Stimulated activated CD8-positive, alpha-beta memory T cell treated with anti-CD3 and anti-CD28 coated beads, Interleukin-12 subunit alpha, Interleukin-12 subunit beta, amount 100 ng/mL, for 4 hours (primary cell): ENCODE measurements around the gene TDRD12.

ENCODE experiments used
- DNase-seq: peaks from one replicate; pipeline ENCODE4 v3.0.0-alpha.2; 2020; ENCODE audit warnings: low read depth

The TDRD12 gene, protein sequence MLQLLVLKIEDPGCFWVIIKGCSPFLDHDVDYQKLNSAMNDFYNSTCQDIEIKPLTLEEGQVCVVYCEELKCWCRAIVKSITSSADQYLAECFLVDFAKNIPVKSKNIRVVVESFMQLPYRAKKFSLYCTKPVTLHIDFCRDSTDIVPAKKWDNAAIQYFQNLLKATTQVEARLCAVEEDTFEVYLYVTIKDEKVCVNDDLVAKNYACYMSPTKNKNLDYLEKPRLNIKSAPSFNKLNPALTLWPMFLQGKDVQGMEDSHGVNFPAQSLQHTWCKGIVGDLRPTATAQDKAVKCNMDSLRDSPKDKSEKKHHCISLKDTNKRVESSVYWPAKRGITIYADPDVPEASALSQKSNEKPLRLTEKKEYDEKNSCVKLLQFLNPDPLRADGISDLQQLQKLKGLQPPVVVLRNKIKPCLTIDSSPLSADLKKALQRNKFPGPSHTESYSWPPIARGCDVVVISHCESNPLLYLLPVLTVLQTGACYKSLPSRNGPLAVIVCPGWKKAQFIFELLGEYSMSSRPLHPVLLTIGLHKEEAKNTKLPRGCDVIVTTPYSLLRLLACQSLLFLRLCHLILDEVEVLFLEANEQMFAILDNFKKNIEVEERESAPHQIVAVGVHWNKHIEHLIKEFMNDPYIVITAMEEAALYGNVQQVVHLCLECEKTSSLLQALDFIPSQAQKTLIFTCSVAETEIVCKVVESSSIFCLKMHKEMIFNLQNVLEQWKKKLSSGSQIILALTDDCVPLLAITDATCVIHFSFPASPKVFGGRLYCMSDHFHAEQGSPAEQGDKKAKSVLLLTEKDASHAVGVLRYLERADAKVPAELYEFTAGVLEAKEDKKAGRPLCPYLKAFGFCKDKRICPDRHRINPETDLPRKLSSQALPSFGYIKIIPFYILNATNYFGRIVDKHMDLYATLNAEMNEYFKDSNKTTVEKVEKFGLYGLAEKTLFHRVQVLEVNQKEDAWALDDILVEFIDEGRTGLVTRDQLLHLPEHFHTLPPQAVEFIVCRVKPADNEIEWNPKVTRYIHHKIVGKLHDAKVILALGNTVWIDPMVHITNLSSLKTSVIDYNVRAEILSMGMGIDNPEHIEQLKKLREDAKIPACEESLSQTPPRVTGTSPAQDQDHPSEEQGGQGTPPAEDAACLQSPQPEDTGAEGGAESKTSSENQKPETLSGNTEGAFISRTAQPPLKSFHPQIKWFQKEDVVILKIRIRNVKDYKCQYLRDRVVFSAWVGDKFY (N-terminal part only)

DNA sequence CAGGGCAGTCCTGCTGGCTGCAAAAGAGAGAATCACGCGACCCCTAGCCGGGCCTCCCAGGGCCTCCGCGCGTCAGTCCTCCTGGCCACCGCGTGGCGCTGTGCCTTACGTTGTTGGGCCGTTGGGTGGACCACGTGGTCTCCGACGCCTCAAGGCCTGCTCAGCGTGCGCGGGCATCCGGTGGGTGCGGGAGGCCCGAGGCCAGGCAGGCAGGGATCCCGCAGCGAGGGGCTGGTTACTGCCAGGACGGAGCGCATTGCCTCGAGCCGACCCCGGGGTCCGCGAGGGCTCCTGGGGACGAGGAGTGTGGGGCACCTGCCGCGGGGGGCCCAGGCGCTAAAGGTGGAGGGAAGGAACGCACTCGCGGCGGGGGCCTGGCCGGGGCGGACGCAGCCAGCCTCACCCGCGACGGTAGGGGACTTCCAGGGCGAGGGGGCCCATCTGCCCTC is at the start of gene TDRD12:
Gene TDRD12 (plus strand): TSS at position 157 of the 449 bp plus-strand sequence. CDS start 306 bp downstream, outside the sequence.
- DNase-seq: no peak

DNA sequence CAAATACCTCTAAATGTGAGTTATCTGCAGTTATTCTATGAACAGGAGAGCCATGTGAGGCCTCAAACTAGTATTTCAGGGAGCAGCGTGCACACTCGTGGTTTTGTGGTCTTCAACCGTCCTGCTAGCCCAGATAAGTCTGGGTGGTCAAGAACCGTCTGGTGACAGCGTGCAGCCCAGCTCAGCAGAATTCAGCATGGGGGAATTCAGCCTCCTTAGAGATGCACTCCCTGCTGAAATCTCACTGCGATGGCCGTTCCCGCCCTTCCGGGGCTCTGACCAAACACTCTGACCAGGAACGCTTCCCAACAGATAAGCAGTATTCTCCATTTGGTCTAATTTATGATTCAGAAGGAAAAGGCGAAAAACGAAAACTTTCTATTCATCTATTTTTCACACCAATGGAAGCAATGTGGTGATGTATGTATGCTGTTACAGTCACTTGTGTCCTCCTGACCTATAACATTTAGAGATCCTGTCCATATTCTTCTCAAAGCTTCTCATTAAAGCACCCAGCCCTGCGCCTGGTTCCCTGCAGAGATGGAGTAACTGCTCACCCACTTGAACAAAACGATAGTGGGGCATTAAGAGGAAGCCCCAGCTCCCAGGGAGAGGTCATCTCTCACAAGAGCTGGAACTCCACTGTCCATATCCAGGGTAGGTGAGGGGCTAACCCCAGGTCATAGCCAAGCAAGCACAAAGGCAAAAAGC is 47.5 kb upstream of the TDRD12 start:
- no peak for DNase-seq

DNA sequence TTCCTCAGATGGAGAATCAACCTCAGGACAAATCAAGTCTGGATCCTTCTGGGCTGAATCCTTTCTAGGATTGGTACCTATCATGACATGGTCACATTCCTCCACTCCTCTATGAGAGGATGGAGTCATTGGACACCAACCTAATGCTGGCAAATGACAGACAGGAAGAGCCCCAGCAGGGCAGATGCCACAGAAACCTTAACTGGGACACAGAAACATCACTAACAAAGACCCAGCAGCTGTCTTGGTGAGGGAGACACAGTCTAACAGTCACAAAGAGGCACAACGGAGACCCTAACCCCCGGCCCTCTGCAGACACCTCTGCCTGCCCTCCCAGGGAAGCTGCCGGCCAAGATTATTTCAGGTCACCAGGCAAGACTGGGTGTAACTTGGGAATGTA is 46.7 kb upstream of the TDRD12 start:
- no peak for DNase-seq

DNA sequence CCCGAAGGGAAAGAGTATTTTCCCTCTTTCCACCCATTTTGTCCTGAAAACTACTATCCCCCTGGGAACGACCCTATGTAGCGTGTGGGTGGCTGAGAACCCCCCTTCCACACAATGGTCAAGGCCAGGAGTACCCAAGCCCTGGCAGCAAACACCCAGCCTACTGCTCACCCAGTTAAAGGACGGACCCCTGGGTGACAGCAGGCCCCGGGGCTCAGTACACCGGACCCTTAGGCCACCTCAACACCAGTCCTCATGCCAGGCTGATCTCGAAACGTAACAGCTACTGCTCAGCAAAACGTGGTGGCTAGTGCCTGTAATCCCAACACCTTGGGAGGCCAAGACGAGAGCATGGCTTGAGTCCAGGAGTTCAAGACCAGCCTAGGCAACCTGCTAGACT is 46.0 kb upstream of the TDRD12 start:
- DNase-seq: no peak

DNA sequence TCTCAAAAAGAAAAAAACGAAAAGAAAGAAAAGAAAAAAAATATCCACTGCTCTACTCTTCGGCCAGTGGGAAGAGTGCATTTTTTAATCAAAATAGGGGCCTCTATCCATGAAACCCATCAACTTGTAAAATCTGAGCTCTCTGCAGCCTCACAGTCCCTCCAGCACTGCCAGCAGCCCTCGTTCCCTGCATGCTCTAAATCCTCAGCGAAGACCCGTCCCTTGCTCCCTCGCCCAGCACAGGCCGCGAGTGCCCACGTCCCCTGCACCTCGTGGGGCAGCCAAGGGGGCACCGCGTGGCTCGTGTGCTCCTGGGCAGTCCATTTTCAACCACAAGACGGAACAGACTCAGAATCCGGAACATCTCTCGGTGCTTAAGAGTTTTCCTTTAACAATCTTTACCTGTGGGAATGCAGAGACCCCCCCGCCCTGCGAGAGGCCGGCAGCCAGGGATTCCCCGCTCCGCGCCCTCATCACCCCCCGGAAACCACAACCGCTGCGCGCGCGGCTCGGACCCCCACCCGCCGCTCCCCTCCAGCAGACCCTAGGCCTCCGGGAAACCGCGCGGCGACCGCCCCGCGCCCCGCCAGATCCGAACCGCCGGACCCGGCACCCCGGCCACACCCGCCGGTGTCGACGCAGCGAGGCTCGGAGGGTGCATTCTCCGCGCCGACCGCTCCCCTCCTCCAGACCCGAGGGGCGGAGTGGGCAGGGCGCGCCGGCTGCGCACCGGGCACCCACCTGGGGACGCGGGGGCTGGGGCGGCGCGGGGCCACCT is 45.2 kb upstream of the TDRD12 start:
- DNase-seq: no peak

DNA sequence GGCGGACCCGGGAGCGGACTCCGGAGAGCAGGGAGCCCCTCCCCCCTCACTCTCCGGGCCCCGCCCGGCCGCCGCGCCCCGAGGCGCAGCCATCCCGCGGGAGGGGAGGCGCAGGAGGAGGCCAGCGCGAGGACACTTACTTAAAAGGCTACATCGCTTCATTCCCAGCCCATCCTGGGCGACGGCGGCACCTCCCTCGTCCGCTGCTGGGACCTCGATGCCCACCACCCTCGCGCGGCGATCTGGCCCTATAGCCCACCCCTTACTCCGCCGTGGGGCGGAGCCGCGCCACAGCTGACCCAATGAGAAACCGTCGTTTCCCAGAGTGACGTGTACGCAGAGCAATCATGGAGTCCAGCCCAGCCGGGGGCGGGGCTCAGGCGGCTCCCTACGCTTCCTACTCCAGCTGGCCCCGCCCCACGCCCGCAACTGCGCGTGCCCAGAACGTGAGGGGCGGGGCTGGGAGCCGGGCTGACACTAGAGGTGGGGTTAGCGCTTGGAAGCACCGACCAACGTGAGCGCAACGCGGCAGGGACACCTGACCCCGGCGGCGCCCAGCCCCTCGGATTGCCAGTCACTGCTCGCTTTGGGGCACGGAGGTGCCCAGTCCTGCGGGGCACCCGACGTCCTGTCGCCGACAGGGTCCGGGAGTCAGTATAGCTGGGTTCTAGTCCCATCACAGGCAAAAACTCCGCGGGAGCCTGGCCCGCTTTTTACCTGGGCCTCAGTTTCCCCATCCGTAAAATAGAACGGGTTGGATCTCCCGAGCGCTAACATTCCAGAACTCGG is 44.4 kb upstream of the TDRD12 start, which contains the start of gene ANKRD27:
Gene ANKRD27 (minus strand): TSS at position 250 of the 789 bp plus-strand sequence. CDS start 16,165 bp downstream, outside the sequence.
- peak; percentile 96 for DNase-seq

DNA sequence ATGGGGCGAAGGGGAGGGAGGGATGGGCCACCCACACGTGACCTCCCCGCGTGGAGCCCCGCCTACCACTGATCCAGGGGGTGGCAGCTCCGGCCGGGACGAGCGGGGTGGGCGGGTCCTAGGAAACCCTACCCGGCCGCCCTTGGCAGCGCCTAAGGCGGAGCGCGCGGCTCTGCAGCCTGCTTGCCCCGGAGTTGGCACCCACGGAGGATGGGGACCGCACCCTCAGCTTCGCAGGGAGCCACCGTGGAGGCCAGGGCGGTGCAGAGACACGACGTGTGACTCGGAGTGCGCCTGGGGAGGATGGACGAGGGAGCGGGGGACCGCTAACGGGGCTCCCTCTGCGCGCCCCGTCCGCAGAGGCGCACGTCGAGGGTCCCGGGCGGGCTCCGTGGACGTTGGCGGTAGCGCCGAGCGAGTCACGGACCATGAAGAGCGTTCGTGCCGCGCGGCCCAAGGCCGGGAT is 43.8 kb upstream of the TDRD12 start, which contains the start of gene RGS9BP:
Gene RGS9BP (plus strand): TSS at position 129 of the 466 bp plus-strand sequence. CDS start 416 bp downstream, outside the sequence.
- peak; percentile 43 for DNase-seq

DNA sequence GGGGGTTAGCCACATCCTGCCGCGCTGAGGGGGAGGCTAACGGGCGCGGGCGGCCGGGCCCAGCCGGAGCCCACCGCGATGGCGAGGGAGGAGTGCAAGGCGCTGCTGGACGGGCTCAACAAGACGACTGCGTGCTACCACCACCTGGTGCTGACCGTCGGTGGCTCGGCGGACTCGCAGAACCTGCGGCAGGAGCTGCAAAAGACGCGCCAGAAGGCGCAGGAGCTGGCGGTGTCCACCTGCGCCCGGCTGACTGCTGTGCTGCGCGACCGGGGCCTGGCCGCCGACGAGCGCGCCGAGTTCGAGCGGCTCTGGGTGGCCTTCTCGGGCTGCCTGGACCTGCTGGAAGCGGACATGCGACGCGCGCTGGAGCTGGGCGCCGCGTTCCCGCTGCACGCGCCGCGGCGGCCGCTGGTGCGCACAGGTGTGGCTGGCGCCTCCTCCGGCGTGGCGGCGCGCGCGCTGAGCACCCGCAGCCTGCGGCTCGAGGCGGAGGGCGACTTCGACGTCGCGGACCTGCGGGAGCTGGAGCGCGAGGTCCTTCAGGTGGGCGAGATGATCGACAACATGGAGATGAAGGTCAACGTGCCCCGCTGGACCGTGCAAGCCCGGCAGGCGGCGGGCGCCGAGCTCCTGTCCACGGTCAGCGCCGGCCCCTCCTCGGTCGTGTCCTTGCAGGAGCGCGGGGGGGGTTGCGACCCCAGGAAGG is 43.2 kb upstream of the TDRD12 start:
- no peak for DNase-seq

DNA sequence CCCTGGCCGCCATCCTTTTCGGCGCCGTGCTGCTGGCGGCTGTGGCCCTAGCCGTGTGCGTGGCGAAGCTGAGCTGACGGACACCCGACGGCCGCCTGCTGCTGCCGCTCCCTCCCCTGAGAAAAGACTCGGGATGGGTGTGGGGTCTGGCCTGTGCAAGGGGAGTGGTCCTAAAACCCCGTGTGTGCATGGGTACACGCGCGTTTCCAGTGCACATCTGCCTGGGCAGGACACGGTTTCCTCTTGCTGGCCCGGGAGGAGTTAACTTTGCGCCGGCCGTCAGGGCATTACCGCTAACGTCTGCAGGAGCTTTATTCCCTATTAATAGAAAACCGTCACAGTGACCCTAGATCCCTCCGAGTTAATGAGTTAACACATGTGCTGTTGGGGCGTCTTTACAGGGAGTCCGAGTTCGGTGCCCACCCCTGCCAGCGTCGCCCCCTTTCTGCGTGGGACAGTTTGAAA is 42.6 kb upstream of the TDRD12 start:
- DNase-seq: no peak

DNA sequence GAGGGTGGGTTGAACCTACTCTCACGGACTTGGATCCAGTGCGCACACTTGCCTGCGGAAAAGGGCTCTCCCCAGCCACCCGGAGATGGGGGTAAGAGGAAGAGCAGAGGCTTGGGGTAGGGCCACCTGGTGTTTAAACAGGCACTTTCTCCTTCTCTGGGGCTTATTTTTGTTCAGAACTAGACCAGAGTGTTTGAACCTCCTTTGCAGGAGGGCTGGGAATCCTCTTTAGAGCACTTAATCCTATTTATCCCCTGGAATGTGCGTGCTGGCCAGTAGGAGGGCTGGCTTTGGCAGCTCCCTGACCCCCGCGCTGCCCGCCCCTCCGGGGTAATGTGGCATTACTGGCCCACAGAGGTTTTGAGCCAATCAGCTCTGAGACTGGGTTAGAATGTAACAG is 41.9 kb upstream of the TDRD12 start:
- DNase-seq: no peak

DNA sequence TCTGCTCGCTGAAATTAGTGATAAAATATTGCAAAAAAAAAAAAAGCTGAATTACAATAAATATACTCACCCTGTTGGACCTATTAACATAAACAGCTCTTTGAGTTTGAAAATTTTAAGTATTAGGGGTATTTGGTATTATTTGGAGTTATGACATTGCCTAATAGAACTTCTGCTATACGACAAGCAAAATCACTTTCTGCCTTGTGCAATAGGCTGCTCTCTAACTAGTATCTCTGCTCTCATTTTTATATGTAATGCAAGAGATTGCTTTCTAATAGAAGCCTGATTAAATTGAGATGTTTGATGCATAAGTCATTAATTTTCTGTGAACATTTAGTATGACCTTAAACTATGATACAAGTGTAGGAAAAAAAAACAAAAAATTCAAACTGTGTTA is 38.6 kb upstream of the TDRD12 start:
- DNase-seq: no peak

DNA sequence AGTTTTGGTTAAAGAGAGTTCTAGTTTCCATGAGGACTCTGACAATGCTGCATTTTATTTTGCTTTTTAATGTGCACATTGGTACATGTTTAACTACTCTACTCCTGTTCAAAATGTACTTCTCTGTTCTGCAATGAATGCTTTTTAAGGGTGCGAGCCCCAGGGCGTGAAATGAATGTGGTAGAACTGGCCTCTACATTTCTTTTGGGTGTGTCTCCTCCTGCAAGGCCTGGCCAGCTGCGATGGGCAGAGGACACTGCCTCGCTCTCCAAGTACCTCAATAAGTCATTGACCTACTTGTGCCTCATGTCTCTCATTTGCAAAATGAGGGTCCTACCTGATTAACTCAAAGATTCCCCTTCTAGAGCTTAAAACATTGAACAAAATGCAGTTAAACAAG is 37.2 kb upstream of the TDRD12 start:
- DNase-seq: no peak

DNA sequence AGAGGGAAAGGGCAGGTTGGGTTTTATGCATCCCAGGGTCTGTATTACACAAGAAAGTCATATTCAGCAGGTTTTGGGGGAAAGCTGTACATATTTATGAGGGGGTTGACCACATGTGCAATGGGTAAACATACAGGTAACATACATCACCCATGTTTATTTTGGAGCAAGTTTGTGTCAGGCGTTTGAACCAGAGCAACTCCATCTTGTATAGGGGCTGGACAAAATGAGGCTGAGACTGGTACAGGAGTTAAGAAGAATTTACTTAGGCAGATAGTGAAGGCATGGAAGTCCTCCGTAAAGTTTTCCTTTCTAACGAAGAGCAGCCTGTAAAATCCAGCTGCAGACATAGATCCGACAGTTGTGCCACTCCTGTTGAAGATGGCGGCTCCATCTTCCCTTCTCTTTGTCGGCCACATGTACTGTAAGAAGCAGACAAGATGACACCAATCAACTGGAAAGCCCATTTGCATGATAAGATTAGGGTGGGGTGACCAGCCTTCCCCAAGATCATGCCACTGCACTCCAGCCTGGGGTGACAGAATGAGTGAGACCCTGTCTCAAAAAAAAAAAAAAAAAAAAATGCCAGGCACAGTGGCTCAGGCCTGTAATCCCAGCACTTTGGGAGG is 32.6 kb upstream of the TDRD12 start:
- no peak for DNase-seq

DNA sequence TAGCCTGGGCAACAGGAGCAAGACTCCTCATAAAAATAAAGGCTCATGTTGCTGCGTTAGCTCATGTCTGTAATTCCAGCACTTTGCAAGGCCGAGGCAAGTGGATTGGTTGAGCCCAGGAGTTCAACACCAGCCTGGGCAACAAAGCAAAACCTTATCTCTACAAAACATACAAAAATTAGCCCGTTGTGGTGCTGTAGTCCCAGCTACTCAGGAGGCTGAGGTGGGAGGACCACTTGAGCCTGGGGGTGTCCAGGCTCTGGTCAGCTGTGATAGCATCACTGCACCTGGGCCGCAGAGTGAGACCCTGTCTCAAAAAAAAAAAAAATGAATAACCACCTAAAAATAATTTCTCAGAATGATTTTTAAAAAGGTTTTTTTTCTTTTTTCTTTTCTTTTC is 31.9 kb upstream of the TDRD12 start:
- no peak for DNase-seq

DNA sequence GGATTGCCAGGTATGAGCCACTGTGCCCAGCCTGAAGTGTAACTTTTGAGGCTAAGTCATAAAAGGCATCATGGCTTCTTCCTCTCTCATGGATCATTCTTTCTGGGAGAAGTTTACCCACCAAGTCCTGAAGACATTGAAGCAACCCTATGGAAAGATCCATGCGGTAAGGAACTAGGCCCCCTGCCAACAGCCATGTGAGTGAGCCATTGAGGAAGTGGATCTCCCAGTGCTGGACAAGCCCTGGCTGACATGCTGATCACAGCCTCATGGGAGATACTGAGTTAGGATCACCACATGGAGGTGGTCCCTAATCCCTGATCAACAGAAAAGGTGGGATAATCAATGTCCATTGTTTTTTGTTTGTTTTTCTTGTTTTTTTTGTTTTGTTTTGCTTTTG is 31.3 kb upstream of the TDRD12 start:
- DNase-seq: no peak

DNA sequence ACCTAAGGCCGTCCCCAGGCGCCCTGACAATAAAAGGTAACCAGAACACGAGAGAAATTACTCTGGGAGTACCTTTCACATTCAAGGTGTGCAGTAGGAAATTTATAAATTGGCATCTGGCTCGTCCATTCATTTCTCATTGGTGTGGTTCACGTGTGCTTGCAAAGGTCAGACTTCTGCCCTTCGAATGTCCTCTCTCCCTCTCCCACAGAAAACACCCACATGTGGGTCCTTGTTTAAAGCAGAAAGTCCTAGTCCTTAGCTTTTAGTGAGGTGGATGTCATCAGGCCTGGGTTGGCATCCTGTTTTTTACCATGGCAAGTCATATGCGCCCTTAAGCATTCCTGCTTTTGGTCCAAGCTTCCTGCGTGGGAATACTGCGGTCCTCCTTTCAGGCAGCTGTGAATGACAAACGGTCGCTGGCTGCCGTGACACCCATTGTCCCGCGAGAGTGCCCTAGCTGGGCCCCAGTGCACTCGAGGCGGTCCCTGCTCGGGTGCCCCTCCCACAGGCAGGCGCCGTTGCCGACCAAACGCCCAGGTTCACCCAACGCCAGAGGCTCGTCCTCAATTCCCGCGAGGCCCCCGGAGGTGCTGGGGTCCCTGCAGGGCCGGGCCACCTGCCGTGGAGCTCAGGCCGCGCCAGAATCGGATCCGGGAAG is 28.1 kb upstream of the TDRD12 start, which contains the start of gene NUDT19:
Gene NUDT19 (plus strand): TSS at position 531 of the 661 bp plus-strand sequence. CDS start 140 bp downstream, outside the sequence.
- peak; percentile 57 for DNase-seq

DNA sequence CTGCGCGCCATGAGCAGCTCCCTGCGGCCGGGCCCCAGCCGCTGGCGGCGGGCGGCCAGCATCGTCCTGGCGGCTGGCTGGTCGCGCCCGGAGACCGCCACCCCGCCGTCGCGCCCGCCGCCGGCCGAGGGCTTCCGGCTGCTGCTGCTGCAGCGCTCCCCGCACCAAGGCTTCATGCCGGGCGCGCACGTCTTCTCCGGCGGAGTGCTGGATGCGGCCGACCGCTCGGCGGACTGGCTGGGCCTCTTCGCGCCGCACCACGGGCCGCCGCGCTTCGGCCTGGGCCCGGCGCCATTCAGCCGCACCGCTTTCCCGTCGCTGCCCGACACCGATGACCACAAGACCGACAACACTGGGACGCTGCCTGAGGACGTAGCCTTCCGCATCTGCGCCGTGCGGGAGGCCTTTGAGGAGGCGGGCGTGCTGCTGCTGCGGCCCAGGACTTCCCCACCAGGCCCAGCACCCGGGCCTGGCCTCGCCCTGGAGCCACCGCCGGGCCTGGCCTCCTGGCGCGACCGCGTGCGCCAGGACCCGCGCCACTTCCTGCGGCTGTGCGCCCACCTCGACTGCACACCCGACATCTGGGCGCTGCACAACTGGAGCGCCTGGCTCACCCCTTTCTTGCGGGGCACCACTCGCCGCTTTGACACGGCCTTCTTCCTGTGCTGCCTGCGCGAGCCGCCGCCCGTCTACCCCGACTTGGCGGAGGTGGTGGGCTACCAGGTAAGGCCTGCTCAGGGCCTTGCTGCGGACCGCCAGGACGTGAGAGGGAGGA is 27.4 kb upstream of the TDRD12 start:
- peak; percentile 29 for DNase-seq
